ENCODE data around the gene KDM4B. TPM values are rescaled to one million over a fixed set of nuclear protein-coding genes. Genes with fewer than 3 reads are reported as not detected.

The KDM4B gene
- total and polyA plus RNA-seq, 2 of the 8 experiments (the other 6 are each of a cell fraction or from before 2014, with no cell fraction given) = 12.0 to 31.9 TPM

GRCh38 chr19:5188548-5189317 lies 219.8 kb downstream of the KDM4B start (continued):
- TF ChIP-seq, protein P1, sequence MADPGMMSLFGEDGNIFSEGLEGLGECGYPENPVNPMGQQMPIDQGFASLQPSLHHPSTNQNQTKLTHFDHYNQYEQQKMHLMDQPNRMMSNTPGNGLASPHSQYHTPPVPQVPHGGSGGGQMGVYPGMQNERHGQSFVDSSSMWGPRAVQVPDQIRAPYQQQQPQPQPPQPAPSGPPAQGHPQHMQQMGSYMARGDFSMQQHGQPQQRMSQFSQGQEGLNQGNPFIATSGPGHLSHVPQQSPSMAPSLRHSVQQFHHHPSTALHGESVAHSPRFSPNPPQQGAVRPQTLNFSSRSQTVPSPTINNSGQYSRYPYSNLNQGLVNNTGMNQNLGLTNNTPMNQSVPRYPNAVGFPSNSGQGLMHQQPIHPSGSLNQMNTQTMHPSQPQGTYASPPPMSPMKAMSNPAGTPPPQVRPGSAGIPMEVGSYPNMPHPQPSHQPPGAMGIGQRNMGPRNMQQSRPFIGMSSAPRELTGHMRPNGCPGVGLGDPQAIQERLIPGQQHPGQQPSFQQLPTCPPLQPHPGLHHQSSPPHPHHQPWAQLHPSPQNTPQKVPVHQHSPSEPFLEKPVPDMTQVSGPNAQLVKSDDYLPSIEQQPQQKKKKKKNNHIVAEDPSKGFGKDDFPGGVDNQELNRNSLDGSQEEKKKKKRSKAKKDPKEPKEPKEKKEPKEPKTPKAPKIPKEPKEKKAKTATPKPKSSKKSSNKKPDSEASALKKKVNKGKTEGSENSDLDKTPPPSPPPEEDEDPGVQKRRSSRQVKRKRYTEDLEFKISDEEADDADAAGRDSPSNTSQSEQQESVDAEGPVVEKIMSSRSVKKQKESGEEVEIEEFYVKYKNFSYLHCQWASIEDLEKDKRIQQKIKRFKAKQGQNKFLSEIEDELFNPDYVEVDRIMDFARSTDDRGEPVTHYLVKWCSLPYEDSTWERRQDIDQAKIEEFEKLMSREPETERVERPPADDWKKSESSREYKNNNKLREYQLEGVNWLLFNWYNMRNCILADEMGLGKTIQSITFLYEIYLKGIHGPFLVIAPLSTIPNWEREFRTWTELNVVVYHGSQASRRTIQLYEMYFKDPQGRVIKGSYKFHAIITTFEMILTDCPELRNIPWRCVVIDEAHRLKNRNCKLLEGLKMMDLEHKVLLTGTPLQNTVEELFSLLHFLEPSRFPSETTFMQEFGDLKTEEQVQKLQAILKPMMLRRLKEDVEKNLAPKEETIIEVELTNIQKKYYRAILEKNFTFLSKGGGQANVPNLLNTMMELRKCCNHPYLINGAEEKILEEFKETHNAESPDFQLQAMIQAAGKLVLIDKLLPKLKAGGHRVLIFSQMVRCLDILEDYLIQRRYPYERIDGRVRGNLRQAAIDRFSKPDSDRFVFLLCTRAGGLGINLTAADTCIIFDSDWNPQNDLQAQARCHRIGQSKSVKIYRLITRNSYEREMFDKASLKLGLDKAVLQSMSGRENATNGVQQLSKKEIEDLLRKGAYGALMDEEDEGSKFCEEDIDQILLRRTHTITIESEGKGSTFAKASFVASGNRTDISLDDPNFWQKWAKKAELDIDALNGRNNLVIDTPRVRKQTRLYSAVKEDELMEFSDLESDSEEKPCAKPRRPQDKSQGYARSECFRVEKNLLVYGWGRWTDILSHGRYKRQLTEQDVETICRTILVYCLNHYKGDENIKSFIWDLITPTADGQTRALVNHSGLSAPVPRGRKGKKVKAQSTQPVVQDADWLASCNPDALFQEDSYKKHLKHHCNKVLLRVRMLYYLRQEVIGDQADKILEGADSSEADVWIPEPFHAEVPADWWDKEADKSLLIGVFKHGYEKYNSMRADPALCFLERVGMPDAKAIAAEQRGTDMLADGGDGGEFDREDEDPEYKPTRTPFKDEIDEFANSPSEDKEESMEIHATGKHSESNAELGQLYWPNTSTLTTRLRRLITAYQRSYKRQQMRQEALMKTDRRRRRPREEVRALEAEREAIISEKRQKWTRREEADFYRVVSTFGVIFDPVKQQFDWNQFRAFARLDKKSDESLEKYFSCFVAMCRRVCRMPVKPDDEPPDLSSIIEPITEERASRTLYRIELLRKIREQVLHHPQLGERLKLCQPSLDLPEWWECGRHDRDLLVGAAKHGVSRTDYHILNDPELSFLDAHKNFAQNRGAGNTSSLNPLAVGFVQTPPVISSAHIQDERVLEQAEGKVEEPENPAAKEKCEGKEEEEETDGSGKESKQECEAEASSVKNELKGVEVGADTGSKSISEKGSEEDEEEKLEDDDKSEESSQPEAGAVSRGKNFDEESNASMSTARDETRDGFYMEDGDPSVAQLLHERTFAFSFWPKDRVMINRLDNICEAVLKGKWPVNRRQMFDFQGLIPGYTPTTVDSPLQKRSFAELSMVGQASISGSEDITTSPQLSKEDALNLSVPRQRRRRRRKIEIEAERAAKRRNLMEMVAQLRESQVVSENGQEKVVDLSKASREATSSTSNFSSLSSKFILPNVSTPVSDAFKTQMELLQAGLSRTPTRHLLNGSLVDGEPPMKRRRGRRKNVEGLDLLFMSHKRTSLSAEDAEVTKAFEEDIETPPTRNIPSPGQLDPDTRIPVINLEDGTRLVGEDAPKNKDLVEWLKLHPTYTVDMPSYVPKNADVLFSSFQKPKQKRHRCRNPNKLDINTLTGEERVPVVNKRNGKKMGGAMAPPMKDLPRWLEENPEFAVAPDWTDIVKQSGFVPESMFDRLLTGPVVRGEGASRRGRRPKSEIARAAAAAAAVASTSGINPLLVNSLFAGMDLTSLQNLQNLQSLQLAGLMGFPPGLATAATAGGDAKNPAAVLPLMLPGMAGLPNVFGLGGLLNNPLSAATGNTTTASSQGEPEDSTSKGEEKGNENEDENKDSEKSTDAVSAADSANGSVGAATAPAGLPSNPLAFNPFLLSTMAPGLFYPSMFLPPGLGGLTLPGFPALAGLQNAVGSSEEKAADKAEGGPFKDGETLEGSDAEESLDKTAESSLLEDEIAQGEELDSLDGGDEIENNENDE (IDR thresholded peaks at IDR 0.05; ENCODE audit: insufficient replicate concordance, low read length) = no peak
- TF ChIP-seq CEBPB (IDR thresholded peaks at IDR 0.05; ENCODE audit: low read depth, low read length) = no peak
- TF ChIP-seq JUND (IDR thresholded peaks at IDR 0.05; ENCODE audit: low read length) = no peak
- TF ChIP-seq RNF2 (IDR thresholded peaks at IDR 0.05; ENCODE audit: borderline replicate concordance, low read depth, low read length, missing control alignments, poor library complexity, severe bottlenecking) = no peak
- no peak for TF ChIP-seq MAFK (IDR thresholded peaks at IDR 0.05; ENCODE audit: low read depth, low read length)
- TF ChIP-seq KDM4A (IDR thresholded peaks at IDR 0.05; ENCODE audit: low read depth, low read length, severe bottlenecking) = no peak
- TF ChIP-seq CBX5 (IDR thresholded peaks at IDR 0.05; ENCODE audit: low read depth, low read length) = no peak
- no peak for TF ChIP-seq KDM1A (IDR thresholded peaks at IDR 0.05; ENCODE audit: borderline replicate concordance, low read length)
- TF ChIP-seq RBBP5 (IDR thresholded peaks at IDR 0.05; ENCODE audit: borderline replicate concordance, low read depth, low read length) = no peak
- TF ChIP-seq TAF1 (IDR thresholded peaks at IDR 0.05; ENCODE audit: low read depth, low read length) = no peak
